ENCODE results near the gene SLC12A4.

GRCh38 chr16:67944690-67945391, 23.6 kb downstream of the SLC12A4 start:
- TF ChIP-seq CTCF (IDR thresholded peaks at IDR 0.05; ENCODE audit: insufficient read depth, low read length, poor library complexity, severe bottlenecking) (no peak), EZH2phosphoT487 (conservative IDR thresholded peaks at IDR 0.05; ENCODE audit: low read length) (no peak)

All from SU-DHL-6 (cell line).